GM21390 (cell line): Measurements from ENCODE around the gene DNAAF8.

ENCODE experiments used
- ATAC-seq: cut with Tn5 transposase; IDR thresholded peaks from one replicate; pipeline ENCODE4 v1.9.1; 2021; ENCODE audit not compliant: unreplicated experiment

DNAAF8 gene

DNA sequence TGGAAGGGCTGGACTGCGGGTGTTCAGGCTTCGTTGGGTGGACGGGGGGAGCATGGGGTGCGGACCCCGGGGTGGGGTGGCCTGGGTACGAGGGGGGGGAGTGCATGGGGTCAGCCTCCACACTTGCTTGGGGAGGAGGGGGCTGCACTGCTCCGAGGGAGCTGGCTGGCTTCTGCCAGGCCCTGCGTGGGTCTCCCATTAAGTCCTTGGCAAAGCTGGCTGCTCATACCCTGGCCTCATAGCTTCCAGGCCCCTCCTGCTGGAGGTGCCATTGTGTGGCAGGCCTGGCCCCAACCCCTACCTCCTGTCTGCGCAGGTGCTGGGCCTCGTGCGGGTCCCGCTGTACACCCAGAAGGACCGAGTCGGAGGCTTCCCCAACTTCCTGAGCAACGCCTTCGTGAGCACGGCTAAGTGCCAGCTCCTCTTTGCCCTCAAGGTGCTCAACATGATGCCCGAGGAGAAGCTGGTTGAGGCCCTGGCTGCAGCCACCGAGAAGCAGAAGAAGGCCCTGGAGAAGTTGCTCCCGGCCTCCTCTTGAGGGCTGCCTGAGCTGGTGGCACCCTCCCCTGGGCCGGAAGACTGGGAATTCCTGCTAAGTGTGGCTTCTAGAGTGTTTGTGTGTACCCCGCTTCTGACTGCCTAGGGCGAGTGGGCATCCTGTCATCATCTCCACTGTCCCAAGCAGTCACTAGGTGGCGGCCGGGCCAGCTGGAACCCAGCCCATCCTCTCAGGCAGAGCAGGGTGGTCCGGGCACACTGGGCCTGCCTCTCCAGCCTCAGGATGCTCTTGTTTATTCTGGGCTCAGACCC, 39.5 kb upstream of the DNAAF8 start:
- ATAC-seq, result no peak

DNA sequence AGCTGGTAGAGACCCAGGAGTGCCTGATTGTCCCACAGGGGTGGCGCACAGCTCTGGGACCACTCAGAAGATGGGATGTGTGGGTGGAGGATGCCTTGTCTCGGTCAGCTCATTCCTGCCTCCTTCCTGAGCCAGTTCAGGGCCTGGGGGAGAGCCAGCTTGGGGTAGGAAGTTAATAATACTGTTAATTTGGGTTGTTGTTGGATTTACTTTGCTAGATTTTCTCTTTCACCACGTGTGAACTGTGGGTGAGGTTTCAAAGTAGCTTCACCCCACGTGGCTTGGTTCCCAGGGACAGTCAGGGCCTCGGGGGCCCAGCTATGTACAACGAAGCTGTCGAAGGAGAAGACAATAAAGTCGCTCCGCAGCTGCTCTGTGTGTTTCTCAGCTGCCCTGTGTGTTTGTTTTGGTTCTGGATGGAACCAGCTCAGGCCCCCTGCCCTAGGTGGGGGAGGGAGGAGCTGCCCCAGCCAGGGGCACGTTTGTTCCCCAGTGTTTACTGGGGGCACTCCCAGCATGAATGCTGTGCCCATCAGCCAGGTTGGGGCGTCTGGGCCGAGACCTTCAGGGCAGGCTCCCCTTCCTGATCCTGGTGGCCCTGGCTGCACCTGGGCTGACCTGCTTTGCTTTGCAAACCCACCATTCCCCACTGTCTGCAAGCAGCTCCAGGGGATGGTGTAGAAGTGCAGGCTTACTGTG, 38.7 kb upstream of the DNAAF8 start:
- ATAC-seq, result no peak

DNA sequence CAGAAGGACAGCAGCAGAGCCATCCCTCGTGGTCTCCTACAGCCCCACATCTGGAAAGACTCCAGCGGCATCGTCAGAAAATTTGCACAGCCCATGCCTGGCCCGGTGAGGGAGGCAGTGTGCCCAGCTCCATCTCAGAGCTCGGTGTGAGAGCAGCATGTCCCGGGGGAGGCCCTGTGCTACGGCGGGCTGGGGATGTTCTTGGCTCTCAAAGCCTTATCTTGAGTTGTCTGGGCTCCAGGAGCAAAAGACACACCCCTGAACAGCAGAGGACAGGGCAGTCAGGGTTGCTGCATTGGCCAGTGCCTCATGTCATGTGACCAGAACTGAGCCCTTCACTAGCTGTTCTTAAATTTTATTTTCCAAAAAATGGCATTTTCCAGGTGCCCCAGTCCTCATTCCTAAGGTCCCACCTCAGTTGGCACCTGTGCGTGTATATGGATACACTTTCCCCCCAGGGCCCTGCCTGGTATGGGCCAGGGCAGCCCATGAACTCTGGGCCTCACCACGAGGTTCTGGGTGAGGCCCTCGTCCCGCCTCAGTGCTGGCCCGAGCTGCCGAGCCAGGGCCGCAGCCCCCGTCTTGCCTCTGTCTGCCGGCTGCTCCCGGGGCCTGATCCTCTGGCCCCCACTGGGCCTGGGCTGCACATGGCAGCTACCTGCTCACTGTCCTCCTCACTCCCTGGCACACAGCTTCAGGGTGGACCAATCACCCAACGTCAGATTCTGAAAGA, 38.0 kb upstream of the DNAAF8 start:
- ATAC-seq, result no peak

DNA sequence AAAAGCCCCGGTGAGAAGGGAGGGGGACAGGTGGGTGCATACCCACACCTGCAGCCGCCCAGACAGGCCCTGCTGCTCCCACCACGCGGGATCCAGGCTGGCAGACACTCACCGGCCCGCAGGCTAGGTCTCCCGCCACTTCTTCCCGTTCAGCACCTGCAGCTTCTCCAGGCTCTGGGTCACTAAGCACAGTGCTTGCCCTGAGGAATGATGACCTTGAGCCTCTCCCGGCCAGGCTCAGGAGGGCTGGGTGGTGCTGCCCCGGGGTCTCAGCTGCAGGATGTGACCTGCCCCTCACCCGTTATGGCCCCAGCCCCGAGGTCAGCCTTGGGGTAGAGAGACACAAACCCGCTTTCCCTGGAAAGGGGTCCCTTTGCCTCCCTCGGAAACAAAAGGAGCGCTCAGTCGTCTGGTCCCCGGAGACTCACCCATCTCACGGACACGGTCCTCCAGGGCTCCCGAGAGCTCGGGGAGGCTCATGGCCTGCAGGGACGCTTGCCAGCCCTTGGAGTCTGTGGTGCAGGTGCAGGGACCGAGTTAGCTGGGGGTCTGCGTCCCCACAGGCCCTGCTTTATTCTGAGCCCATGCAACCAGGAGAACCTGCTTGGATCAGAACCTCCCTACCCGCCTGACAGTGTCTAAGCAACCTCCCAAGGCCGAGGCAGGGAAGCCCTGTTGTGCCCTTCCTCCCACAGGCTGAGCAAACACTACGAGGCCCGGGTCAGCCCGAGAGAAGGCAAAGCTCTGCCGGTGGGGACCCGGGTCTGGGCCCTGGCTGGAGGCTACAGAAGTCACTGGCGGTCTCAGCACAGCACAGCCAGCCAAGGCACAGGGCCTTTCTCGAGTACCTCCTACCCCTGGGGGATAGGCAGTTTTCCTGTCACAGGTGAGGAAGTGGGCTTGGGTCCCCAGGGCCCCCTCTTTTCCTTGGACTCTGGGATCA, 37.2 kb upstream of the DNAAF8 start:
- no peak for ATAC-seq

DNA sequence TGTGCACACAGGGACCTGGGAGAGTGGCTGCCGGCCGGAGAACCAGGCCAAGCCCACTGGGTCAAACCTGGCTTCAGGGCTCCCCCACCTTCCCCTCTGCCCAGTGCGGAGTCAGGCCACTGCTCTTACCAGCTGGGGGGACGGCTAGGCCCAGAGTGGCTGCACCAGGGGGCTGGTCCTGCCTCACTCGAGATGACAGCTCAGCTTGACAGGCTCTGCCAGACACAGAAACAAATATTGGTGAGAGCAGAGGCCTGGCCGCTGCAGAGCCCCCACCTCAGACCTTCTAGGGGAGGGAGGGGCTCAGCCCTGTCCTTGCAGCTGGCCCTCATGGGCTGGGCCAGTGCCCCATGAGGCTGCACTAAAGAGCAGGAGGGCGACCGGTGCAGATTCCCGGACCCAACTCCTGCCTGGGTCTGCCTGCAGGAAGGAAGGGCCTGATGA, 36.5 kb upstream of the DNAAF8 start:
- ATAC-seq, result no peak

DNA sequence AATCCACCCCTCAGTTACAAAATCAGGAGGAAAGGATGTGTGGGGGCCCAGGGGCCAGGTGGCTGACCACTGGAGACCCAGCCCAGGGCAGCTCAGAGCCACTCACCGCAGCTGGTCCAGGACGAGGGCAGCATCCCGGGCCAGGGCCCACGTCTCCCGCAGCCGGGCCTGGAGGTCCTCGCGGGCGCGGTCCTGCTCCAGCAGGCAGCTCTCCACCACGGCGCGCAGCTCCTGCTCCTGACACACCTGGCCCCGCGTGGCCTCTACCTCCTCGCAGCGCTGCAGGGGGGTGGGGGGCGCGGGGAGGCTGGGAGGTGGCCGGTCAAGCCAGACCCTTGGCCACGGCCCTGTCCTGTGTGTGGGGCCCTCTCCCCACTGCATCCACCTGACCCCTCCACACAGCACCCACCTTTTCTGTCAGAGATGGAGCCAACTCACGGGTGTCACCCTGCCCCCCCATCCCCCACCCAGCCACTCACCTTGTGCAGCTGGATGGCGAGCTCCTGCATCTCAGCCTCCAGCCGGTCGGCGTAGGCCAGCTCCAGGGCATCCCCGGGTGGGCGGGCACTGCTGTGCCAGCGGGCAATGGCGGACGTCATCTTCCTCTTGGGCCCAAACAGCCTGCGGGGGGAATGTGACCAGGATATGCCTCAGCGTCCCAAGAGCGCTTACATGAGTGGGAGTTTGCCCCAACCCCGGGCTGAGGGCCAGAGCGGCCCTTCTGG, 35.9 kb upstream of the DNAAF8 start:
- no peak for ATAC-seq

DNA sequence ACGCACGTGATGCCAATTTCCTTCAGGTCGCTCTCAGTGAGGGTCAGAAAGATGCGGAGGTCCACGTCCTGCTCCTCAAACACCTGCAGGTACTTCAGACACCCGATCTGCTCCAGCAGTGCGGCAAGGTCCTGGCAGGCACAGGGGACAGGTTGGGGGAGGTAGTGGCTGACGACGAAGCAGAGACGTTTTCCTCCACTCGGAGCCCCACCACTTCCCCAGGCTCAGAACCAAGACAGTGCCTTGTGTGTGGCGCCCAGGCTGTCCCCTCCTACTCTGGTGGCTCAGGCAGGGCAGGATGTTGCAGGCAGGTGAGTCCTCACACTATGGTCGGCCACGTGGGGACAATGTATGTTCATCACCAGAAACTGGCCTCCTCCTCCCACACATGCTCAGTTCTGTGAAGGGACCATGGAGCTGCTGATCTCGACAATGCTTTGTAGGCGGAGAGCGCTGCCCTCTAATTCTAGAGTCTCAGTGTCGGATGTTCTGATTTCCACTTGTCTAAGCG, 35.2 kb upstream of the DNAAF8 start:
- no peak for ATAC-seq

DNA sequence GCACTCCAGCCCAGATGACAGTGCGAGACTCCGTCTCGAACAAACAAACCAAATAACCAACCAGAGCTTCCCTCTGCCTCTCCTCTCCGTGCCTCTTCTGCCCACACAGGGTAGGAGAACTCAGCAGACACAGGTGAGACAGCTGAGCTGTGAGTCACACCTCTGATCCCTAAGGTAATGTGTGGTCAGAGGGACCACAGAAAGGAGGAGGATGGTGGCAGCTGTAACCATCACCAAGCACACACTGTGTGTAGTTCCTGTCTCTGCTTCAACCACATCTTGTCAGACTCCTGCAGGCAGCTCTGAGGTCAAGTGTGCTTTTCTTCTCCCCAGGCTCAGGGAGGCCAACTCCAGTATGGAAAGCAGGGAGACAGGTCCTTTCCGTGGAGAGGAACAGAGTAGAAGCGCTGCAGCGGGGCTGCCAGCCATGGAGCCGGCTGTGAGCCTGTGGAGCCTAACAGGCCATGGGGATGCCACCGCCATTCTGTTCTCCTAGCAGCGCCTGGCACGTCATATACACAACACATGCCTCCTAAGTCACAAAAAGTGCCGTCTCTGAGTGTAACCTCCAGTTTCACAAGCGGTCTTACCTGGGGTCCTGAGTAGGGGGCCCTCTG, 33.8 kb upstream of the DNAAF8 start:
- ATAC-seq, result no peak

DNA sequence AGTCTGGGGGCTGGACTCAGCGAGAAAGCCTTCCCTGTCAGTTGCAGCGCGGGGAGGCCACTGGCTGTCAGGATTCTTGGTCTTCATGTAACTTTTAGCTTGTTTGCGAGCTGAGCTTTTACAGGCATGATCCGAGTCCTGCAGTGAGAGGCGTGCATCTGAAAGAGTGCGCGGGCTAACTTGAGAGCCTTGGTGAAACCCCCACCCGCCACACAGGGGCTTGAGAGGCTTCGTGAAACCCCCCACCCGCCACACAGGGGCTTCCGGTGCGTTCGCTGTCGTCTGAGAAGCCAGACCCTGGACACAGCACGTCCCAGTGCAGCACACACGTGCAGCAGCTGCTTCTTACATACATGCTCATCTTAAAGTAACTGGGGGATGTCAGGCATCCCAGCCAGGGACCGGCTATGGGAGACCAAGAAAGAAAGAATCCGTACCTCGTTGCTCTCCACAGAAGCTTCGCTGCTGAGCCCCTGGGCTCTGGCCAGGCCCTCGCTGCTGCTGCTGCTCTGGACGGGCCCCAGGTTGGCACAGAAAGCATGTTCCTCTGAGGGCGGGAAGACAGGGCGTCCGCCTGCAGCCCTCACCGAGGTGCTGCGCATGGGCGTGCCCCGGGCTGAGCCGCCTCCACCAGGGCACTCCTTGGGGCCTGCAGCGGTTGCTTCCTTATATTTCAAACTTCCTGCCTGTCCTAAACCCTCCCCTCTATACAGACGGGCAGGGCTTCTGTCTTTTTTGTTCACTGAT, 33.2 kb upstream of the DNAAF8 start:
- no peak for ATAC-seq

DNA sequence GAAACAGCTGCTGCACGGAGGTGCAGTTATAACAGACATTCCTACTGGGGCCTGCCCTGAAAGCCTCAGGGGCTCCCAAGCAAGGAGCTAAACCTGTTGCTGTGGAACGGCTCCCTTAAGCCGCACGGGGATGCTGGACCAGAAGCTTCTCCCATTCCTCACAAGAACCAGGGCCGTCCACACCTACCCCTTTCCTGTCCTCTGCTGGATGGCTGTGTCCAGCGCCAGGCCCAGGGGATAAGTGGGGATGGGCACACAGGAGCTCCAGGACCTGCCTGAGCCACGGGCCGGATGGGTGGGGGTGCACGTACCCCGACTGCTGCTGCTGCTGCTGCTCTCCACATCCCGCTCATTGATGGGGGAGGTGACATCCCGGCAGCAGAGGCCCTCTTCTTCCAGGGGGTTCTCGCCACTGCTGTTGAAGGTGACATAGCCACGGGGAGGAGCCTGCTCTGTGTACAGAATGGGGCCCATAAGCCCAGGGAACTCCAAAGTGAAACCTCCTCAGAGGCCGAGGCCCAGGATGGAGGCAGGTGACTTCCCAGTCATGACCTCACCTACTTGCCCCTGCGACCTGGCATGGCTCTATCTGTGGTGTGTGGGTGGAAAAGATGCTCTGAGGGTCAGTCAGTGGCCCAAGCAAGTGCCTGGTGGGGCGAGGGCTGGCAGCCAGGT, 32.4 kb upstream of the DNAAF8 start:
- ATAC-seq, result no peak

DNA sequence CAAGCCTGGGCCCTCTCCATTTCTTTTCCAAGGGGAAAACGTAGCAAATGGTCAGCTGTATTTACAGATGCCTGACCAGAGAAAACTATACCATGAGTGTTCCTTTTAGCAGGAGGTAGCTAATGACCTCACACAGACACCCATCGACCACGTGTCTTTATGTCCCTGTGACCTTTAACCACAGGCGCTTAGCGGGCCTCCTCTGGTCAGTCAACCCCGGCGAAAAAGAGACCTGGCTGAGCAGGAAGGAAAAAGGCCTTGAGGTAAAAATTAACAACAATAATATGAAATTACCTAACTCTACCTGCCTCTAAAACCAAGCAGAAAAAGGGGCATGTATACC, 31.9 kb upstream of the DNAAF8 start:
- ATAC-seq, result no peak

DNA sequence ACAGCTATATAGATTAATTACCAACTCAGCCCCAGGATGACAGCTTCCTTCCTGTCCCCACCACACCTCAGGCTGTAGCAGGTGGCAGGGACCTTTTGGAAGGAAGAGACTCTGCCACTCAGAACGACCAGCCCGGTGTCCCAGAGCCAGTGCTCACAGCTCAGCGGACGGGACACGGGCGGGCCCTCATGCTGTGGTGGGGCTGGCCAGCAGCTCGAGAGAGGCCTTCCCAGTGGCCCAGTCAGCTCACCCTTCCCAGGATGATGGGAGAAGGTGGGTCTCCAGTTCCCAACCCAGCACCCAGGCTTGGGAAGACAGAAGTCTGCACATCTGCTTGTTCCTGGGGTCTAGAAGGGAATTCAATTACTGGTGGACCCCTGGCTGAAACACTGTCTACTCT, 30.4 kb upstream of the DNAAF8 start:
- no peak for ATAC-seq

DNA sequence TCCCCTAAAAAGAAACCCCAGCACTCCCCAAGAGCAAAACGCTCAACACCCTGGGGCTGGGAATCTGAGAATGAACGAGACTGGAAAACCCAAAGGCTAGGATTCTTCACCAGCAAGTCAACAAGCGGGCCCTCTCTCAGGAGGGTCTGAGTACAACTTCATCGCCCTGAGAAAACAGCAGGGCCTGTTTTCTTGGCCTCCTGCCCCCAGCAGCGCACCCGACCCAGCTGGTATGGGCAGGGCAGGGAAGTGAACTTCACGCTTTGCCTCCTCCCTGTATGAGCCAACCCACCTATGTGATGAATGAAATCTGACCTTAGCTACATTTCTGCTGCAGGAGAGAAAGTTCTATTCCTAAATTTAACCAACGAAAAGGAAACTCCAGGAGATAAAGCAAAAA, 29.8 kb upstream of the DNAAF8 start:
- no peak for ATAC-seq

DNA sequence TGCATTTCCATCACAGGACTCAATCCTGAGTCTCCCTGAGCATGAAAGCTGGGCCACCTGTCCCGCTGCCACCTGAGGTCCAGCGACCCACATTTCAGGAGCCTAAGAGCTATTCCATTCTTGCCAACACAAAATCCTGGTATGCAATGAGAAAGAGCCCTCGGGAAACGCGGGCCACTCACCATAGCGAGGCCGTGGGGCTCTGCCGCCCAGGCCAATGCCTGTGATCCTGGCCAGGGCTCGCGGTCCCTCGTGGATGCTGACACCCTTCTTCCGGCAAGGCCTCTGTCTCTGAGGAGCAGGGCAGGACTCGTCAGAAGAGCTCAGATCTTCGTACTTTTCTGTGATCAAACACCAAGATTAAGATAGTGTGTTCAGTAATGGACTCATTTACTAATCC, 29.4 kb upstream of the DNAAF8 start:
- no peak for ATAC-seq

DNA sequence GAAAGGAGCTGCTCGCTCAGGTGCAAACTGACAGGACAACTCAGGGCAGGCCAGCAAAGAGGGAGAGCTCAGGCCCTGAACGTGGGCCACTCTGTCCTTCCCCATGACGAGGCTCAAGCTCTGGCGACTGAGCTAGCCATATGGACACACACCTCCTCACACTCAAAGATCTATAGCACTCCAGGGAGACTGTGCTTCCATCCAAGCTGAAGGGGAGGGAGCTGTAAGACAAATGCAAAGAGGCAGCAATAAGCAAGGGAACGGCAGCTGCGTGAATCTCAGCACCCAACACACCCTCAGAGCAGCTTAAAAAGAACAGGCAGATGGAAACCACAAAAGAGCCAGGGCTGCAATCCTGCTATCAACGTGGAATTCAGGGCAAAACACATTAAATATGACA, 27.5 kb upstream of the DNAAF8 start:
- no peak for ATAC-seq

DNA sequence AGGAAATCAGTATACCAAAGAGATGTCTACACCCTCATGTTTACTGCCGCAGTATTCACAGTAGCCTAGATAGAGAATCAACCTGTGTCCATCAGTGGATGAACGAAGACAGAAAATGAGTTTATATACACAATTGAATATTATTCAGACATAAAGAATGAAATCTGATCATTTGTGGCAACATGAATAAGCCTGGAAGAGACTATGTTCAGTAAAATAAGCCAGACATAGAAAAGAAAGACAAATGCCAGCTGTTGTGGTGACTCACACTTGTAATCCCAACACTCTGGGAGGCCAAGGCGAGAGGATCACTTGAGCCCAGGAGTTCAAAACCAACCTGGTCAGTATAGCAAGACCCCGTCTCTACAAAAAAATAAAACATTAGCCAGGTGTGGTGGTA, 24.9 kb upstream of the DNAAF8 start:
- no peak for ATAC-seq

DNA sequence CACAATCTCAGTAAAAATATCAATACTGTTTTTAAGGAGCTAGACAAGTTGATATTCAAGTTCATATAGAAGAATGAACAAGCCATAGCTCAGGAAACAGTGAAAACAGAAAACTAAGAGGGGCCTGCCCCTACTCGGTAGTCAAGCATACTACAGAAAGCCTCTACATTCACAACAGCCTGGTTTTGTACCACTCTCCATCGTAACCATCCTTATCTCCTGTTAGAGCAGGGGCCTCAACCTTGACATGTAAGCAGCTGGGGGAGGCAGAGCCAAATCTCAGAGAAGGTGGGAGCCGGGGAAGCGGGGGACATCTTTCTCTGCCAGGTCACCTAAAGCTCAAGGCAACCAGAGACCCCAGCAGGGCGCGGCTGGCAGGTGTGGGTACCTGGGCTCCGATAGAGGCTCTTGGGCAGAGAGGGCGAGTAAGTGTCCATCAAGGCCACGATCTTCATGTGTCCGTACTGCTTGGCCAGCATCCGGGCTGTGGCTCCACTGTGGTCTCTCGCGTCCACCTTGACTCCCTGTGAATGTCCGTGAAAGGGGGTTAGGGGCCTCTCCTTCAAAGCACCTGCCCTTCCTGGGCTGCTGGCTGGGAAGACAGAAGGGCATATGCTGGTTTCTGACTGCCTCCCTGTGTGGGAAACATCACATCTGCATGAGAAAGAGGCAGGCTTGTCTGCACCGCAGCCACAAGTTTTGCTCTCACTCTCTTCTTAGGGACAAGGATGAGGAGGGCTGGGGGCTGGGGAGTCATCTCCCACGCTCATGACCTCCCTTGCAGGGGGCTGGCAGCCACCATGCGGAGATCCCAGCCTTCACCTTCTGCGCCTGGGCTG, 20.5 kb upstream of the DNAAF8 start:
- no peak for ATAC-seq
